Astrocyte (in vitro differentiated cells and primary cell): ENCODE measurements around the gene TIMP4.

Source experiments
- CTCF ChIP-seq: IDR thresholded peaks from 2 replicates; pipeline ENCODE4 v1.5.1; 2011; ENCODE audit warnings: low read depth, mild to moderate bottlenecking, inconsistent platforms, low read length, moderate library complexity; ENCODE audit not compliant: insufficient read depth
- EZH2 ChIP-seq: IDR thresholded peaks from 2 replicates; pipeline ENCODE4 v1.6.1; 2012; ENCODE audit warnings: mild to moderate bottlenecking, low read length, inconsistent platforms; ENCODE audit not compliant: insufficient read depth

GRCh38 chr3:12159227-12159601 lies 502 bp upstream of the TIMP4 start:
- no peak for TF ChIP-seq CTCF
- TF ChIP-seq EZH2, result no peak
